Measurements from ENCODE around the gene UGT2B10.

- TF ChIP-seq POLR2A (IDR thresholded peaks at IDR 0.05) (no peak), CTCF (IDR thresholded peaks at IDR 0.05) (no peak), EP300 (IDR thresholded peaks at IDR 0.05) (no peak)
Observed at GRCh38 chr4:68877555-68877954, 61.8 kb downstream of the UGT2B10 start.
